Tibial nerve (tissue), 4 donors: ENCODE measurements around the gene XKR7. TPM values are rescaled to one million over a fixed set of nuclear protein-coding genes. Genes with fewer than 3 reads are reported as not detected.

Experiments
- DNase-seq, 2 donors: peaks; one replicate each; pipeline ENCODE4 v3.0.0-alpha.2; 2019; ENCODE audit warnings: low spot score in 2 of 2
- H3K27ac ChIP-seq, 4 donors: fragments of 200-600 bp; sonication (generic) in 3 of 4; one replicate each; pipeline ENCODE4 v1.5.1; 2017 to 2019; ENCODE audit warnings: mild to moderate bottlenecking in 1 of 4
- H3K27me3 ChIP-seq, 2 donors: fragments of 200-600 bp; sonication (generic) in 1 of 2; one replicate each; pipeline versions ENCODE4 v1.5.1 to v1.6.0; 2017 to 2019
- H3K36me3 ChIP-seq, 3 donors: fragments of 200-600 bp; sonication (generic); one replicate each; pipeline ENCODE4 v1.5.1; 2018 to 2019
- H3K4me1 ChIP-seq, 4 donors: fragments of 200-600 bp; sonication (generic) in 3 of 4; one replicate each; pipeline ENCODE4 v1.5.1; 2017 to 2019
- H3K4me3 ChIP-seq, 4 donors: fragments of 200-600 bp; sonication (generic) in 3 of 4; one replicate each; pipeline ENCODE4 v1.5.1; 2017 to 2019; ENCODE audit warnings: mild to moderate bottlenecking in 1 of 4, moderate library complexity in 1 of 4
- H3K9me3 ChIP-seq, 4 donors: fragments of 200-600 bp; sonication (generic) in 3 of 4; one replicate each; pipeline ENCODE4 v1.5.1; 2017 to 2019
- EP300 ChIP-seq, 2 donors: sonication (generic); formaldehyde crosslinking; IDR thresholded peaks; one replicate each; pipeline ENCODE4 v1.6.1; 2017; ENCODE audit warnings: antibody characterized with exemption in 2 of 2, mild to moderate bottlenecking in 1 of 2
- POLR2A ChIP-seq, 2 donors: fragments of 450-650 bp; IDR thresholded peaks; one replicate each; pipeline ENCODE4 v1.6.1; 2017; ENCODE audit warnings: antibody characterized with exemption in 2 of 2, mild to moderate bottlenecking in 2 of 2, moderate library complexity in 2 of 2
- WGBS, 2 donors: methylation state at CpG; one replicate each; pipeline ENCODE4 v1.1.5; 2018; 5-methylcytosine and 5-hydroxymethylcytosine counted together
- total RNA-seq, 4 donors: library from RNA; depleted of rRNA; stranded (reverse); fragments of >200 nt; gene quantifications; one replicate each; pipeline ENCODE4 v1.1.0, GENCODE V29; 2016
- TF ChIP-seq, protein P1 (sequence below), 5 experiments: fragments of 200-600 bp in 3 of 5; fragments of 450-650 bp in 2 of 5; sonication (generic) in 3 of 5; IDR thresholded peaks; one replicate each; pipeline ENCODE4 v1.5.1; 2016 to 2019; ENCODE audit warnings: antibody characterized with exemption in 5 of 5, mild to moderate bottlenecking in 3 of 5, moderate library complexity in 2 of 5

Gene XKR7
- total RNA-seq, 4 donors from 2014 or later = not detected

DNA sequence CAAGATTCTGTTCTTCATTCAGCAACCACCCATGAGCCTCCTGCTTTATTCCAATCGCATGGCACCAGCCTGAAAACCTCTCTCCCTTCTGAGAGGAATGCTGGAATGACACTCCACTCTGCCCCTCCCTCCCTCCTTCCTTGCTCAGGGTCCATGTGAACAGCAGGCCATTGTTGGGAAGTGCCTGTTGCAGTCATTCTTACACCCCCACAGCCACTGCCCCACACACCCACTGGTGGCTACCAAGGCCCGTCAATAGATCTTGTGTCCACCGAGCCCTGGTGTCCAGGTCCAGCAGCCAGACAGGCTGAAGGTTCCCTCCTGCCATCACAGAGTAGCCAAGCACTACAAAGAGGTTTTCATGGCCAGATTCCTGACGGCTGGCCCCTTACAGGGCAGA lies 22.6 kb upstream of the XKR7 start:
- peak in 1 of 2 donors; percentile 44 for TF ChIP-seq EP300 (IDR thresholded peaks at IDR 0.05)
- TF ChIP-seq, protein P1, sequence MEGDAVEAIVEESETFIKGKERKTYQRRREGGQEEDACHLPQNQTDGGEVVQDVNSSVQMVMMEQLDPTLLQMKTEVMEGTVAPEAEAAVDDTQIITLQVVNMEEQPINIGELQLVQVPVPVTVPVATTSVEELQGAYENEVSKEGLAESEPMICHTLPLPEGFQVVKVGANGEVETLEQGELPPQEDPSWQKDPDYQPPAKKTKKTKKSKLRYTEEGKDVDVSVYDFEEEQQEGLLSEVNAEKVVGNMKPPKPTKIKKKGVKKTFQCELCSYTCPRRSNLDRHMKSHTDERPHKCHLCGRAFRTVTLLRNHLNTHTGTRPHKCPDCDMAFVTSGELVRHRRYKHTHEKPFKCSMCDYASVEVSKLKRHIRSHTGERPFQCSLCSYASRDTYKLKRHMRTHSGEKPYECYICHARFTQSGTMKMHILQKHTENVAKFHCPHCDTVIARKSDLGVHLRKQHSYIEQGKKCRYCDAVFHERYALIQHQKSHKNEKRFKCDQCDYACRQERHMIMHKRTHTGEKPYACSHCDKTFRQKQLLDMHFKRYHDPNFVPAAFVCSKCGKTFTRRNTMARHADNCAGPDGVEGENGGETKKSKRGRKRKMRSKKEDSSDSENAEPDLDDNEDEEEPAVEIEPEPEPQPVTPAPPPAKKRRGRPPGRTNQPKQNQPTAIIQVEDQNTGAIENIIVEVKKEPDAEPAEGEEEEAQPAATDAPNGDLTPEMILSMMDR (IDR thresholded peaks at IDR 0.05) = no peak
- Histone ChIP-seq H3K27me3 (no peaks in the 10 kb centered on the region), H3K36me3 (peaks cover 0 to 89% (median 15%) of the 10 kb centered on the region in 3 donors), H3K27ac (peak overlapping the region in 2 of 4 donors; percentile 58 to 73), H3K4me1 (peaks cover 0 to 39% (median 3%) of the 10 kb centered on the region in 4 donors), H3K9me3 (peaks cover 0 to 6% (median 0%) of the 10 kb centered on the region in 4 donors), H3K4me3 (no peak overlapping the region)
- no peak for DNase-seq
- WGBS, 2 donors = 51 to 58% methylated on average over 4 of the region's 4 CpGs

DNA sequence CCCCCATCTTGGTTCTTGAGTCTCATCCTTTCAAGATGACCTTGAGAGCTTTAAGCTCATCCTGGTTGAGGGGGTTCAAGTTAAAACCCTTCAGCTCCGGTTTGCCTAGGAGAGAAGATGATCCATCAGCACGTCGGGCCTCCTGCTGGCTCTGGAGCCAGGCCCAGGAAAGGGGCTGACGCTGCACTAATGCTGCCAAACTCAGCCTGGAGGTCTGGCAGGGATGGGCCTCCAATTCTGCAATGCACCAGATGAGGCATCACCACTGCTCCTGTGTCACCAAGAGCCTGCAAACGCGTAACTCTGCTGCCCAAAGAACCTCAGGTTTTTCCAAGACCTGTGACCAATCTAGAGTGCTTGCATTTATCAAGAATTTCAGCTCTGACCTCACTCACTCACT lies 22.2 kb upstream of the XKR7 start:
- Histone ChIP-seq H3K36me3 (peaks cover 0 to 90% (median 15%) of the 10 kb centered on the region in 3 donors), H3K4me1 (peaks cover 0 to 44% (median 8%) of the 10 kb centered on the region in 4 donors), H3K27me3 (no peaks in the 10 kb centered on the region), H3K9me3 (peaks cover 0 to 6% (median 0%) of the 10 kb centered on the region in 4 donors), H3K4me3 (no peak overlapping the region), H3K27ac (peak overlapping the region in 2 of 4 donors; percentile 58 to 73)
- no peak for DNase-seq
- WGBS, 2 donors = 73 to 74% methylated on average over 6 of the region's 6 CpGs
- no peak for TF ChIP-seq POLR2A (IDR thresholded peaks at IDR 0.05)
- TF ChIP-seq, protein P1 (IDR thresholded peaks at IDR 0.05) = no peak
- no peak for TF ChIP-seq EP300 (IDR thresholded peaks at IDR 0.05)

DNA sequence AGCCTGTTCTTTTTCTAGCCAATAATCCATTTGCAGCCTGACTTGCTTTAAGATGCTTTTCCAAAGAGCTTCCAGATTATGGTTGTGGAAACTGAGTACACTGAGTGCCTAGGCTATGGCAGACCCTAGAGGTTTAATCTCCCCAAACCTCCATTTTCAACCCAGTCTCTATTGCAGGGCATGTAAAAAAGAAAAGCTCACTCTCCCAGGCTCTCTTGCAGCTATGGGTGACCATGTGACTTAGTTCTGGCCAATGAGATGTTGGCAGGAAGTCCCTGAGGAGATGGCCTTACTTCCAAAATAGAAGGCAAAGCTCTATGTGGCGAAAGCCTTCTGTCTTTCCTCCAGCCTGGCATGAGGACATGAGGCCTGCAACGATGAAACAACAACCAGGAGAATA lies 19.9 kb upstream of the XKR7 start:
- 94 to 97% methylated on average over 2 of the region's 2 CpGs for WGBS, 2 donors
- TF ChIP-seq, protein P1 (IDR thresholded peaks at IDR 0.05) = no peak
- no peak for TF ChIP-seq POLR2A (IDR thresholded peaks at IDR 0.05)
- TF ChIP-seq EP300 (IDR thresholded peaks at IDR 0.05) = no peak
- H3K36me3 ChIP-seq = peaks cover 0 to 75% (median 15%) of the 10 kb centered on the region in 3 donors
- no peaks in the 10 kb centered on the region for H3K27me3 ChIP-seq
- H3K4me3 ChIP-seq = no peak overlapping the region
- peaks cover 0 to 47% (median 10%) of the 10 kb centered on the region in 4 donors for H3K4me1 ChIP-seq
- H3K27ac ChIP-seq = no peak overlapping the region
- no peak for DNase-seq
- peaks cover 0 to 6% (median 0%) of the 10 kb centered on the region in 4 donors for H3K9me3 ChIP-seq

DNA sequence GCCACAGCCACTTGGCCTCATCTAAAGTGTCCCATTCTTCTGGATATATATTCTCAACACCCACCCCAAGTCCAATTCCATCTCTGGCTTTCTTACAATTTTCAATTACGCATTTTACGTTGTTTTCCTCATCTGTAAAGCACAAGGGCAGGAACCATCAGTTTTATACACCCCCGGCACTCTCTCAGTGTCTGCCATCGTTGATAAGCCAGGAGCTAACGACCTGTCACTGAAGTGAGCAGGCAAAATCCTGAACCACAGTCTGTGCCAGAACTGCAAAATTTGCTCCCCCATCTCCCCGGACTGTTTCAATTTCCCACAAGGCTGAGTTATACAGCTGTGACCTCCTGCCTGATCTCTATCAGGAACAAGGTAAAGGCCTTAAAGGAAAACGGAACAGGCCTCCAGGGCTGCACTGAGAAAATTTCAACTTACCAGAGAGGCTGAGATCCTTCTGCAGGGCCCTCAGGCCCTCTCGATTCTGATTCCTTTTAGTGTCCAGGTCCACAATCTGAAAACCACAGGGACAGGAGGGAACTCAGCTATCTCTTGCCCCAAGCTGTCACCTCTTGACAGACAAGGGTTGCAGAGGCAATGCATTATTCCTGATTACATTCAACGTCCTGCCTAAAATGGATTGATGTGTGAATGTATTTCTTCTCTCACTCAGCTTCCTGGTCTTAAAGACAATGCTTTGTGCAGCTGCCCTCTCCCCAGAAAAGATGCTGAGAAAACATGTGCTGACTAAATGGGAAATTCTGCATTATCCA lies 17.9 kb upstream of the XKR7 start:
- no peaks in the 10 kb centered on the region for H3K27me3 ChIP-seq
- WGBS, 2 donors = 72 to 75% methylated on average over 9 of the region's 9 CpGs
- peak overlapping the region in 1 of 4 donors; percentile 90 for H3K27ac ChIP-seq
- no peak for TF ChIP-seq EP300 (IDR thresholded peaks at IDR 0.05)
- TF ChIP-seq, protein P1 (IDR thresholded peaks at IDR 0.05) = no peak
- no peak for TF ChIP-seq POLR2A (IDR thresholded peaks at IDR 0.05)
- DNase-seq = no peak
- H3K4me3 ChIP-seq = peak overlapping the region in 2 of 4 donors; percentile 93 to 95
- peaks cover 0 to 31% (median 10%) of the 10 kb centered on the region in 4 donors for H3K4me1 ChIP-seq
- peaks cover 0 to 54% (median 15%) of the 10 kb centered on the region in 3 donors for H3K36me3 ChIP-seq
- H3K9me3 ChIP-seq = peaks cover 0 to 6% (median 0%) of the 10 kb centered on the region in 4 donors

DNA sequence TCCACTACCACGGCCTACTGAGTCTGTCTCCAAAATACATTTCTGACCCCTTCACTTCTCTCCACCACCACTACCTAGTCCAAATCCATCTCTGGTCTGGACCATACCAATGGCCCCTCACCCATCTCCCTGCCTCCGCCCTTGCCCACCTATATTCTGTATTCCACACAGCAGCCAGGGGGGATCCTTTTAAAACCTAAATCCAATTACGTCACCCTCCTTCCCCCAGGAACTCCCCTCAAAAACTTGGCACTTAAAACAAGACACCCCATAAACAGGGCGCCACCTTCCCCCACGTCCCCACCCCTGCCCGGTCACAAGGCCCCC lies 16.8 kb upstream of the XKR7 start:
- 4 to 6% methylated on average over 6 of the region's 6 CpGs for WGBS, 2 donors
- Histone ChIP-seq H3K4me3 (peak overlapping the region; percentile 89 to 95 (median 92)), H3K27me3 (no peaks in the 10 kb centered on the region), H3K27ac (peak overlapping the region; percentile 64 to 90 (median 83)), H3K4me1 (peaks cover 0 to 25% (median 10%) of the 10 kb centered on the region in 4 donors), H3K36me3 (peaks cover 0 to 43% (median 8%) of the 10 kb centered on the region in 3 donors), H3K9me3 (peaks cover 0 to 6% (median 0%) of the 10 kb centered on the region in 4 donors)
- no peak for DNase-seq
- no peak for TF ChIP-seq POLR2A (IDR thresholded peaks at IDR 0.05)
- TF ChIP-seq EP300 (IDR thresholded peaks at IDR 0.05) = no peak
- TF ChIP-seq, protein P1 (IDR thresholded peaks at IDR 0.05) = no peak
